Nephron (organoid): ENCODE results near the gene RPL29.
"Not testable (repeated sequence)": the region's sequence is repeated elsewhere in the genome, so short reads cannot be mapped to it uniquely, and the experiment has no call there.

Experiments
- H3K27ac Mint-ChIP-seq, 3 experiments: 2 replicates each; pipeline ENCODE4 v1.8.0; 2020; ENCODE audit warnings: mixed read lengths in 3 of 3, mild to moderate bottlenecking in 2 of 3, moderate library complexity in 1 of 3
- H3K27me3 Mint-ChIP-seq: 2 replicates; pipeline ENCODE4 v1.8.0; 2021; ENCODE audit warnings: low read depth, mild to moderate bottlenecking, moderate library complexity, mixed read lengths
- H3K36me3 Mint-ChIP-seq: 2 replicates; pipeline ENCODE4 v1.8.0; 2020; ENCODE audit warnings: low read depth, mixed read lengths
- H3K4me1 Mint-ChIP-seq: 2 replicates; pipeline ENCODE4 v1.8.0; 2020; ENCODE audit warnings: mixed read lengths
- H3K4me3 Mint-ChIP-seq, 3 experiments: 2 replicates each; pipeline ENCODE4 v1.8.0; 2020; ENCODE audit warnings: mild to moderate bottlenecking in 3 of 3, mixed read lengths in 3 of 3, moderate library complexity in 2 of 3
- H3K9me3 Mint-ChIP-seq: 2 replicates; pipeline ENCODE4 v1.8.0; 2020; ENCODE audit warnings: mixed read lengths
- TF ChIP-seq, protein P1 (sequence below), 3 experiments: fragments of 200-600 bp; sonication (generic); IDR thresholded peaks; one replicate each; pipeline ENCODE4 v1.5.0; 2021; ENCODE audit warnings: antibody characterized with exemption in 3 of 3; ENCODE audit not compliant: unreplicated experiment in 3 of 3

RPL29 gene

GRCh38 chr3:51992017-51992682 is 3.5 kb downstream of the RPL29 start:
- TF ChIP-seq, protein P1, sequence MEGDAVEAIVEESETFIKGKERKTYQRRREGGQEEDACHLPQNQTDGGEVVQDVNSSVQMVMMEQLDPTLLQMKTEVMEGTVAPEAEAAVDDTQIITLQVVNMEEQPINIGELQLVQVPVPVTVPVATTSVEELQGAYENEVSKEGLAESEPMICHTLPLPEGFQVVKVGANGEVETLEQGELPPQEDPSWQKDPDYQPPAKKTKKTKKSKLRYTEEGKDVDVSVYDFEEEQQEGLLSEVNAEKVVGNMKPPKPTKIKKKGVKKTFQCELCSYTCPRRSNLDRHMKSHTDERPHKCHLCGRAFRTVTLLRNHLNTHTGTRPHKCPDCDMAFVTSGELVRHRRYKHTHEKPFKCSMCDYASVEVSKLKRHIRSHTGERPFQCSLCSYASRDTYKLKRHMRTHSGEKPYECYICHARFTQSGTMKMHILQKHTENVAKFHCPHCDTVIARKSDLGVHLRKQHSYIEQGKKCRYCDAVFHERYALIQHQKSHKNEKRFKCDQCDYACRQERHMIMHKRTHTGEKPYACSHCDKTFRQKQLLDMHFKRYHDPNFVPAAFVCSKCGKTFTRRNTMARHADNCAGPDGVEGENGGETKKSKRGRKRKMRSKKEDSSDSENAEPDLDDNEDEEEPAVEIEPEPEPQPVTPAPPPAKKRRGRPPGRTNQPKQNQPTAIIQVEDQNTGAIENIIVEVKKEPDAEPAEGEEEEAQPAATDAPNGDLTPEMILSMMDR (IDR thresholded peaks at IDR 0.05; ENCODE audit: unreplicated experiment in 3 of 3): no peak
- H3K27ac Mint-ChIP-seq: peak overlapping the region in 1 of 3 experiments; percentile 37

GRCh38 chr3:51990501-51990971 is 5.2 kb downstream of the RPL29 start:
- not testable (repeated sequence) for H3K4me3 Mint-ChIP-seq

More at GRCh38 chr3:51992017-51992682, 3.5 kb downstream of the RPL29 start:
- no peaks in the 10 kb centered on the region for H3K9me3 Mint-ChIP-seq
- peaks cover 26% of the 10 kb centered on the region for H3K4me1 Mint-ChIP-seq
- peak overlapping the region in 2 of 3 experiments; percentile 28 to 40 for H3K4me3 Mint-ChIP-seq
- peaks cover 43% of the 10 kb centered on the region for H3K36me3 Mint-ChIP-seq
- H3K27me3 Mint-ChIP-seq: no peaks in the 10 kb centered on the region

DNA sequence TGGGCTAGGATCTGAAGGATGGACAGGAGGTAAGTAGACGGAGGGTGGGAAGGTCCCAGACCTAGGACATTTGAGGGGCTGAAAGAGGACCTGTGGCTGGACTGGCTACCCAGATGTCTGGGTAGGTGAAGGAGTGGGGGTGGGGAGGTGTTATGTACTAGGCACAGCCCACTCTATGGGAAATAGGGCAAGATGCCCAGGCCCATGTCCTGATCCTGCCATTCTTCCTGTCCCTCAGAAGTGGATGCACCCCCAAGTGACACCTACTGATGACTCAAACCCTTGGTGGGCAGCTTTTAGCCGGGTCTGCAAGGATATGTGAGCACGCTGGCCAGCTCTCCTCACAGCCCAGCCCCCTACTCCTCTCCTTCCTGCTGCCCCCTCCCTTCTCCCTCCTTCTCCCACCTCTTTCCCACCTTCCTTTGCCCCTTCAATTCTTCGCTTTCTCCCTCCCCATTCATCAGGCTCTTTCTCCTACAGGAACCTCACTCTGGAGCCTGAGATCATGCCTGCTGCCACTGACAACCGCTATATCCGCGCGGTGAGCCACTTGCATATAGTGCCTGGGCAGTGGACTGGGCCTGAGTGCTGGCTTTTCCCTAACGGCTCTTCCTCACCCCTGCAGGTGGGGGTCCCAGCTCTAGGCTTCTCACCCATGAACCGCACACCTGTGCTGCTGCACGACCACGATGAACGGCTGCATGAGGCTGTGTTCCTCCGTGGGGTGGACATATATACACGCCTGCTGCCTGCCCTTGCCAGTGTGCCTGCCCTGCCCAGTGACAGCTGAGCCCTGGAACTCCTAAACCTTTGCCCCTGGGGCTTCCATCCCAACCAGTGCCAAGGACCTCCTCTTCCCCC is 7.2 kb downstream of the RPL29 start:
- TF ChIP-seq, protein P1 (IDR thresholded peaks at IDR 0.05; ENCODE audit: unreplicated experiment in 3 of 3): no peak
- H3K4me1 Mint-ChIP-seq: peaks cover 9% of the 10 kb centered on the region
- no peak overlapping the region for H3K4me3 Mint-ChIP-seq
- no peaks in the 10 kb centered on the region for H3K27me3 Mint-ChIP-seq
- H3K36me3 Mint-ChIP-seq: peaks cover 24% of the 10 kb centered on the region
- H3K9me3 Mint-ChIP-seq: no peaks in the 10 kb centered on the region
- H3K27ac Mint-ChIP-seq: peak overlapping the region; percentile 8 to 46 (median 33)

More at GRCh38 chr3:51990501-51990971, 5.2 kb downstream of the RPL29 start:
- not testable (repeated sequence) for H3K27ac Mint-ChIP-seq, H3K9me3 Mint-ChIP-seq, H3K27me3 Mint-ChIP-seq
- Mint-ChIP-seq H3K36me3 (peaks cover 41% of the 10 kb centered on the region), H3K4me1 (peaks cover 16% of the 10 kb centered on the region)

- H3K4me1 Mint-ChIP-seq: peaks cover 13% of the 10 kb centered on the region
- H3K4me3 Mint-ChIP-seq: peak overlapping the region in 1 of 3 experiments; percentile 17
- H3K36me3 Mint-ChIP-seq: peaks cover 15% of the 10 kb centered on the region
- H3K27me3 Mint-ChIP-seq: no peaks in the 10 kb centered on the region
- TF ChIP-seq, protein P1 (IDR thresholded peaks at IDR 0.05; ENCODE audit: unreplicated experiment in 3 of 3): no peak
- no peaks in the 10 kb centered on the region for H3K9me3 Mint-ChIP-seq
- H3K27ac Mint-ChIP-seq: no peak overlapping the region
Observed at GRCh38 chr3:51987568-51987967, 8.1 kb downstream of the RPL29 start.

DNA sequence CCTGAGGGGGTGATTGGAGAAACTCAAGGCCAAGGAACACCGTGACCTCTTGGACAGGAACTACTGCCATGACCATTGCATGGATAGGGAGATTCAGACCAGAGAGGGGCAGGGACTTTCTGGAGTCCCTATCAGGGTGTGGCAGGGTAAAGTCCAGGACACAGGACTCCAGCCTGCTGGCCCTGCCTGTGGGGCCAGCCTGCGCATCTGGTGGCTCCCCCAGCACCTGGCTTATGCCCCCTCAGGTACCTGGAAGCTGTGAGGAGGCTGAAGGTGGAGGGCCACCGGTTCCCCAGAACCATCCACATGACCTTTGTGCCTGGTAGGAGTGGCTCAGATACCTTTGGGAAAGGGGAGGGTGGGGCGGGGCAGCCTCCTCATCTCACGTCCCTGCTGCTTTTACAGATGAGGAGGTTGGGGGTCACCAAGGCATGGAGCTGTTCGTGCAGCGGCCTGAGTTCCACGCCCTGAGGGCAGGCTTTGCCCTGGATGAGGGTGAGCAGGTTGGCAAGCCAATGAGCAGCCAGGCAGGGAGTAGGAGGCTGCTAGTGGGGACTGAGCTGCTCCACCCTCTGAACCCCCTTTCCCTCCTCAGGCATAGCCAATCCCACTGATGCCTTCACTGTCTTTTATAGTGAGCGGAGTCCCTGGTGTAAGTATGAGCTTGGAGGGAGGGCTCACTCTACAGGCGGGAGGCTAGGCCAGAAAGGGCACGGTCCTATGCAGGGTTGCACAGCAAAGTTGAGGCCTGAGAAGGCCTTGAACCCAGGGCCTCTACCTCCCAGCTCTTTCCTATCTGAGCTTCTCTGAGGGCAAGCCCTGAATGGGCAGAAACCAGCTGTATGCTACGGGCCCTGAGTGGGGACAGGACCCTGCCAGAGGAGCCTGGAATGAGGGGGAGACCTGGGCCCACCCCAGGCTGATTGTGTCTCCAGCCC is 9.4 kb downstream of the RPL29 start:
- TF ChIP-seq, protein P1 (IDR thresholded peaks at IDR 0.05; ENCODE audit: unreplicated experiment in 3 of 3): no peak
- Mint-ChIP-seq H3K4me1 (peaks cover 19% of the 10 kb centered on the region), H3K36me3 (peaks cover 2% of the 10 kb centered on the region), H3K27me3 (no peaks in the 10 kb centered on the region), H3K4me3 (peak overlapping the region in 2 of 3 experiments; percentile 16 to 57), H3K27ac (peak overlapping the region in 1 of 3 experiments; percentile 97), H3K9me3 (no peaks in the 10 kb centered on the region)
